ENCODE results near the gene GRN.

- TF ChIP-seq CTCF (IDR thresholded peaks at IDR 0.05) (no peak), POLR2A (IDR thresholded peaks at IDR 0.05) (no peak)
These were observed 1.2 kb downstream of the GRN start for GRCh38 chr17:44346064-44346844.
